ENCODE results near the gene KIRREL1.

GRCh38 chr1:158040323-158040722 is 46.9 kb downstream of the KIRREL1 start:
- TF ChIP-seq CTCF (IDR thresholded peaks at IDR 0.05; ENCODE audit: borderline replicate concordance, extremely low read depth, low read length, poor library complexity, severe bottlenecking) (no peak), EZH2 (IDR thresholded peaks at IDR 0.05; ENCODE audit: borderline replicate concordance, low read depth, low read length, severe bottlenecking) (no peak)
